Mesendoderm (in vitro differentiated cells): ENCODE results near the gene EBF3.
A peak's percentile ranks its signal among the peaks of the same experiment; 100 is the strongest.

Experiments
- DNase-seq: peaks from one replicate; pipeline ENCODE4 v3.0.0; 2013
- H2AK5ac ChIP-seq: 2 replicates; pipeline ENCODE4 v1.6.1; 2013; ENCODE audit warnings: low read length, inconsistent platforms
- H2BK120ac ChIP-seq: 2 replicates; pipeline ENCODE4 v1.6.1; 2013; ENCODE audit warnings: low read depth, mild to moderate bottlenecking, low read length, moderate library complexity, mixed read lengths
- H2BK15ac ChIP-seq: replicated peaks from 2 replicates; pipeline ENCODE4 v1.6.1; 2013; ENCODE audit warnings: low read depth, mild to moderate bottlenecking, moderate library complexity
- H2BK5ac ChIP-seq: 2 replicates; pipeline ENCODE4 v1.6.1; 2013; ENCODE audit warnings: low read length, inconsistent platforms
- H3K18ac ChIP-seq: 2 replicates; pipeline ENCODE4 v1.6.1; 2013; ENCODE audit warnings: mild to moderate bottlenecking, low read length, mixed read lengths
- H3K23ac ChIP-seq: one replicate; pipeline ENCODE4 v1.6.1; 2013; ENCODE audit warnings: low read length
- H3K27ac ChIP-seq: 2 replicates; pipeline ENCODE4 v1.5.1; 2013; ENCODE audit warnings: low read depth, mild to moderate bottlenecking, inconsistent platforms, low read length, moderate library complexity
- H3K27me3 ChIP-seq: 2 replicates; pipeline ENCODE4 v1.6.1; 2013; ENCODE audit warnings: low read length, control low read depth, mild to moderate bottlenecking, inconsistent platforms; ENCODE audit not compliant: insufficient read depth, poor library complexity
- H3K36me3 ChIP-seq: 2 replicates; pipeline ENCODE4 v1.6.1; 2013; ENCODE audit warnings: low read length, inconsistent platforms; ENCODE audit not compliant: control insufficient read depth, insufficient read depth
- H3K4ac ChIP-seq: one replicate; pipeline ENCODE4 v1.6.1; 2013; ENCODE audit warnings: low read depth, mild to moderate bottlenecking, low read length, moderate library complexity
- H3K4me1 ChIP-seq: 2 replicates; pipeline ENCODE4 v1.6.1; 2013; ENCODE audit warnings: low read depth, low read length, inconsistent platforms; ENCODE audit not compliant: control insufficient read depth
- H3K4me2 ChIP-seq: 2 replicates; pipeline ENCODE4 v1.6.1; 2013; ENCODE audit warnings: low read length
- H3K4me3 ChIP-seq: 2 replicates; pipeline ENCODE4 v1.5.1; 2013; ENCODE audit warnings: mild to moderate bottlenecking, low read length
- H3K56ac ChIP-seq: one replicate; pipeline ENCODE4 v1.6.1; 2013; ENCODE audit warnings: low read length
- H3K79me1 ChIP-seq: 2 replicates; pipeline ENCODE4 v1.6.1; 2013; ENCODE audit warnings: low read length, inconsistent platforms
- H3K79me2 ChIP-seq: 2 replicates; pipeline ENCODE4 v1.6.1; 2013; ENCODE audit warnings: mild to moderate bottlenecking, low read length; ENCODE audit not compliant: control insufficient read depth, insufficient read depth
- H3K9ac ChIP-seq: 2 replicates; pipeline ENCODE4 v1.6.1; 2013; ENCODE audit warnings: low read length, inconsistent platforms
- H4K5ac ChIP-seq: one replicate; pipeline ENCODE4 v1.6.1; 2013; ENCODE audit warnings: low read length
- H4K8ac ChIP-seq: one replicate; pipeline ENCODE4 v1.6.1; 2013; ENCODE audit warnings: low read depth, mild to moderate bottlenecking, control low read depth, low read length, moderate library complexity
- WGBS: extraction: QIAGEN DNeasy Blood & Tissue Kit; methylation state at CpG from one replicate; pipeline ENCODE4 v1.1.7; 2013; ENCODE audit warnings: low lambda C conversion rate, missing lambda C conversion rate; ENCODE audit not compliant: insufficient coverage; ENCODE audit errors: extremely low coverage; 5-methylcytosine and 5-hydroxymethylcytosine counted together

Gene EBF3

GRCh38 chr10:129875993-129876726, 87.9 kb downstream of the EBF3 start:
- WGBS, result no CpG with 5 or more reads among the region's 11 CpGs
- Histone ChIP-seq H3K4me1 (no peaks in the 10 kb centered on the region), H3K18ac (no peak overlapping the region), H3K36me3 (no peaks in the 10 kb centered on the region), H3K56ac (no peak overlapping the region), H3K23ac (no peak overlapping the region), H3K9ac (no peak overlapping the region), H3K4me3 (no peak overlapping the region), H3K4me2 (no peak overlapping the region), H2BK5ac (no peak overlapping the region), H3K27ac (no peak overlapping the region), H2AK5ac (no peak overlapping the region), H2BK120ac (no peak overlapping the region), H2BK15ac (no peak overlapping the region), H3K79me1 (no peaks in the 10 kb centered on the region), H3K79me2 (no peaks in the 10 kb centered on the region), H3K27me3 (no peaks in the 10 kb centered on the region), H3K4ac (no peak overlapping the region), H4K8ac (no peak overlapping the region), H4K5ac (no peak overlapping the region)
- DNase-seq, result peak; percentile 28

- no peak overlapping the region for H3K27ac ChIP-seq
- no peak overlapping the region for H4K8ac ChIP-seq
- H3K4me3 ChIP-seq, result no peak overlapping the region
- no peak for DNase-seq
- H3K23ac ChIP-seq, result no peak overlapping the region
- no peak overlapping the region for H2BK15ac ChIP-seq
- H3K36me3 ChIP-seq, result no peaks in the 10 kb centered on the region
- WGBS, result no CpG with 5 or more reads among the region's 16 CpGs
- no peak overlapping the region for H3K9ac ChIP-seq
- no peak overlapping the region for H2BK5ac ChIP-seq
- H3K4me2 ChIP-seq, result no peak overlapping the region
- H2AK5ac ChIP-seq, result no peak overlapping the region
- no peaks in the 10 kb centered on the region for H3K79me1 ChIP-seq
- no peak overlapping the region for H3K4ac ChIP-seq
- H3K56ac ChIP-seq, result no peak overlapping the region
- no peaks in the 10 kb centered on the region for H3K4me1 ChIP-seq
- no peaks in the 10 kb centered on the region for H3K79me2 ChIP-seq
- no peak overlapping the region for H3K18ac ChIP-seq
- H4K5ac ChIP-seq, result no peak overlapping the region
- H2BK120ac ChIP-seq, result no peak overlapping the region
- no peaks in the 10 kb centered on the region for H3K27me3 ChIP-seq
Measured at GRCh38 chr10:129873351-129873750, 90.7 kb downstream of the EBF3 start.

GRCh38 chr10:129871966-129872365, 92.1 kb downstream of the EBF3 start:
- Histone ChIP-seq H2BK120ac (no peak overlapping the region), H3K56ac (no peak overlapping the region), H2AK5ac (no peak overlapping the region), H4K8ac (no peak overlapping the region), H3K27me3 (no peaks in the 10 kb centered on the region), H3K27ac (no peak overlapping the region), H3K79me2 (no peaks in the 10 kb centered on the region), H3K9ac (no peak overlapping the region), H3K4me1 (no peaks in the 10 kb centered on the region), H3K4ac (no peak overlapping the region), H3K23ac (no peak overlapping the region), H3K18ac (no peak overlapping the region), H3K4me3 (no peak overlapping the region), H3K36me3 (no peaks in the 10 kb centered on the region), H4K5ac (no peak overlapping the region), H2BK5ac (no peak overlapping the region), H2BK15ac (no peak overlapping the region), H3K4me2 (no peak overlapping the region), H3K79me1 (no peaks in the 10 kb centered on the region)
- DNase-seq, result peak; percentile 50
- no CpG with 5 or more reads among the region's 8 CpGs for WGBS

GRCh38 chr10:129870961-129871621, 93.0 kb downstream of the EBF3 start:
- Histone ChIP-seq H3K4me1 (no peaks in the 10 kb centered on the region), H3K79me1 (no peaks in the 10 kb centered on the region), H3K4me2 (no peak overlapping the region), H2AK5ac (no peak overlapping the region), H3K9ac (no peak overlapping the region), H3K4me3 (no peak overlapping the region), H3K23ac (no peak overlapping the region), H3K27ac (no peak overlapping the region), H3K4ac (no peak overlapping the region), H4K8ac (no peak overlapping the region), H3K36me3 (no peaks in the 10 kb centered on the region), H2BK5ac (no peak overlapping the region), H3K56ac (no peak overlapping the region), H2BK15ac (no peak overlapping the region), H3K27me3 (no peaks in the 10 kb centered on the region), H4K5ac (no peak overlapping the region), H3K18ac (no peak overlapping the region), H3K79me2 (no peaks in the 10 kb centered on the region), H2BK120ac (no peak overlapping the region)
- WGBS, result no CpG with 5 or more reads among the region's 17 CpGs
- DNase-seq, result peak; percentile 27

- H4K5ac ChIP-seq, result no peak overlapping the region
- no peak overlapping the region for H3K4ac ChIP-seq
- no peak overlapping the region for H2AK5ac ChIP-seq
- no peaks in the 10 kb centered on the region for H3K79me2 ChIP-seq
- no peak overlapping the region for H4K8ac ChIP-seq
- H3K4me1 ChIP-seq, result no peaks in the 10 kb centered on the region
- H3K27ac ChIP-seq, result no peak overlapping the region
- H2BK5ac ChIP-seq, result no peak overlapping the region
- no peak overlapping the region for H3K23ac ChIP-seq
- no peak overlapping the region for H3K4me2 ChIP-seq
- no peaks in the 10 kb centered on the region for H3K36me3 ChIP-seq
- H3K18ac ChIP-seq, result no peak overlapping the region
- no peak overlapping the region for H3K9ac ChIP-seq
- H3K79me1 ChIP-seq, result no peaks in the 10 kb centered on the region
- H3K56ac ChIP-seq, result no peak overlapping the region
- no peak overlapping the region for H2BK15ac ChIP-seq
- no peaks in the 10 kb centered on the region for H3K27me3 ChIP-seq
- no CpG with 5 or more reads among the region's 13 CpGs for WGBS
- H2BK120ac ChIP-seq, result no peak overlapping the region
- DNase-seq, result no peak
- no peak overlapping the region for H3K4me3 ChIP-seq
Measured at GRCh38 chr10:129870474-129870757, 93.7 kb downstream of the EBF3 start.
